ENCODE results near the gene ZNF469.
"Not testable (repeated sequence)": the region's sequence is repeated elsewhere in the genome, so short reads cannot be mapped to it uniquely, and the experiment has no call there.

The ZNF469 gene

GRCh38 chr16:88395669-88396584 is 13.2 kb downstream of the ZNF469 start:
- no peak for DNase-seq

- no peak for DNase-seq
These were observed 15.6 kb downstream of the ZNF469 start for GRCh38 chr16:88398170-88398873.

- DNase-seq: no peak
These were observed 16.1 kb downstream of the ZNF469 start for GRCh38 chr16:88398874-88399178.

DNA sequence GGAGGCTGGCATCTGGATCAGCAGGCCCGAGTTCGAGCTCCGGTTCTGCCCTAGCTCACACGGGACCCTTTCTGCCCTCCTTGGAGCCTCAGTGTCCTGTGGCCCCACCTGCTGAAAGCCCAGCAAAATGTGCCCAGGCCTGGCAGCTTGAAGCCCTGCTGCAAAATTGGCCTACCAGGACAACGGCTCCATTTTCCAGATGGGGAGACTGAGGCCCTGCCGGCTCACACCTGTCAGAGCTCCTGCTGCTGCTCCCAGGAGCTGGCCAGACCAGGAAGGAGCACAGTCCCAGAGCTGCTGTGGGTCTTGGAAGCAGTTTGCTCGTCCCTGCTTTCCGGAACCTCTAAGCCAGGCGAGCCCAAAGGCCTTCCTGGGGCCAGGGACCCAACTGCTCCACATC is 17.4 kb downstream of the ZNF469 start:
- no peak for DNase-seq

DNA sequence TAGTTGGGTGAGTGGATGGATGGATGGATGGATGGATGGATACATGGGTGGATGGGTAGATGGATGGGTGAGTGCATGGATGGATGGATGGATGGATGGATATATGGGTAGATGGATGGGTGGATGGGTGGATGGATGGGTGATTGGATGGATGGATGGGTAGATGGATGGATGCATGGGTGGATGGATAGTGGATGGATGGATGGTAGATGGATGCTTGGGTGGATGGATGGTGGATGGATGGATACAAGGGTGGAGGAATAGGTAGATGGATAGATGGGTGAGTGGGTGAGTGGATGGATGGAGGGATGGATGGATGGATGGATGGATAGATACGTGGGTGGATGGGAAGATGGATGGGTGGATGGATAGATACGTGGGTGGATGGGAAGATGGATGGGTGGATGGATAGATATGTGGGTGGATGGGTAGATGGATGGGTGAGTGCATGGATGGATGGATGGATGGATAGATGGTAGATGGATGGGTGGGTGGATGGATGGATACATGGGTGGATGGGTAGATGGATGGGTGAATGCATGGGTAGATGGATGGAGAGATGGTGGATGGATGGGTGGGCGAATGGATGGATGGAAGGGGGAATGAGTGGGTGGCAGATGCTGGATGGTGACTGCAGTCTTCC is 19.0 kb downstream of the ZNF469 start:
- DNase-seq: no peak

GRCh38 chr16:88402551-88403240 is 19.9 kb downstream of the ZNF469 start:
- no peak for DNase-seq

GRCh38 chr16:88403794-88404581 is 21.2 kb downstream of the ZNF469 start:
- DNase-seq: no peak

DNA sequence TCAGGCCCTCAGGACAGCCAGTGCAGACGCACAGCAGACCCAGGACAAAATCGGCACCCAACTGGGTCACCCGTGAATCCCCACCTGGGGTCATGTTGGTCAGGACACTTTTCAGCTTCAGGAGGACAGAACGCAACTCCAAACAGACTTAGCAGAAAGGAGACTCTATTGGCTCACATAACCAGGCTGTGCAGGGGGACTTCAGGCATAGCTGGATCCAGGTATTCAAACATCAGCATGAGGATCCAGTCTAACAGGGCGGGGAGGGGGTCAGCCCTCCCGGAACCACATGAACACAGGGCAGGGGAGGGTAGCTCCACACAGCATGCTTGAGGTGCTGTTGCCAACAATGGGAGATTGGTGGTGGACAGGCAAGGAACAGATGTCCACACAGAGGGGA is 22.0 kb downstream of the ZNF469 start:
- DNase-seq: no peak

DNA sequence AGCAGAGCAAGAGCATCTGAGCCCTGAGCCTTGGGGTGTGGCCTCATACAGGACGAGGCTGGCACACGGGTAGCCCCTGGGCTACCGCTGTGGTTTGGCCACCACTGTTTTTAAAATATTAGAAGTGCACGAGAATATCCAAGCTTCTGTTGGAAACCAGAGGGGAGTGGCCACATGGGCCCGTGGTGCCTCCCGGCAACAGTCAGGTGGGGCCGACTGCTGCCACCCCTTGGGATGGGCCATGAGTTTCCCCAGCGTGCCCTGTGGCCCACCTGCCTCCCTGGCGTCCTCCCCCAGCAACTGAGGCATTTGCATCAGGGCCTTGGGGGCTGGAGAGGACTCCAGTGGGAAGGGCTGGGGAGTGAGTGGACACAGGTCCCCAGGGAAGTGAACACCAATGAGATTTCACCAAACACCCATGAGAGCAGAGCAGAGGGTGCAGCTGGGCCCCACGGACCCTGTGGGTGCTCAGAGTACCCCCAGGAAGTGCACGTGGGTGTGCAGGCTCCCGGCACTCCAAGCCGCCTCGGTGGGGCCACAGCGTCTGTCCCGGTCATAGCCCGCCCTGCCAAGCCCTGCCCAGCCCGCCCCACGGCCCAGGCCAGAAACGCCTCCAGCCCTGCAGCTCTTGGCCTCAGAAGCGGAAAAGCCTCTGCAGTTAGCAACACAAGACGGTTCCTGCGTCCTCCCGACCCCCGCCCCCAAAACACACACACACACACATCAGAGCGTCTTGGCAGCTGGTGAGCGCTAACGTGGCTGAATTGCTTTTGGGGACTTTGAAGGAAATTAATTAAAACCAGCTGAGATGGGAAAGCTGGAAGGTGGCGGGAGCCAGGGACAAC is 22.7 kb downstream of the ZNF469 start:
- no peak for DNase-seq

DNA sequence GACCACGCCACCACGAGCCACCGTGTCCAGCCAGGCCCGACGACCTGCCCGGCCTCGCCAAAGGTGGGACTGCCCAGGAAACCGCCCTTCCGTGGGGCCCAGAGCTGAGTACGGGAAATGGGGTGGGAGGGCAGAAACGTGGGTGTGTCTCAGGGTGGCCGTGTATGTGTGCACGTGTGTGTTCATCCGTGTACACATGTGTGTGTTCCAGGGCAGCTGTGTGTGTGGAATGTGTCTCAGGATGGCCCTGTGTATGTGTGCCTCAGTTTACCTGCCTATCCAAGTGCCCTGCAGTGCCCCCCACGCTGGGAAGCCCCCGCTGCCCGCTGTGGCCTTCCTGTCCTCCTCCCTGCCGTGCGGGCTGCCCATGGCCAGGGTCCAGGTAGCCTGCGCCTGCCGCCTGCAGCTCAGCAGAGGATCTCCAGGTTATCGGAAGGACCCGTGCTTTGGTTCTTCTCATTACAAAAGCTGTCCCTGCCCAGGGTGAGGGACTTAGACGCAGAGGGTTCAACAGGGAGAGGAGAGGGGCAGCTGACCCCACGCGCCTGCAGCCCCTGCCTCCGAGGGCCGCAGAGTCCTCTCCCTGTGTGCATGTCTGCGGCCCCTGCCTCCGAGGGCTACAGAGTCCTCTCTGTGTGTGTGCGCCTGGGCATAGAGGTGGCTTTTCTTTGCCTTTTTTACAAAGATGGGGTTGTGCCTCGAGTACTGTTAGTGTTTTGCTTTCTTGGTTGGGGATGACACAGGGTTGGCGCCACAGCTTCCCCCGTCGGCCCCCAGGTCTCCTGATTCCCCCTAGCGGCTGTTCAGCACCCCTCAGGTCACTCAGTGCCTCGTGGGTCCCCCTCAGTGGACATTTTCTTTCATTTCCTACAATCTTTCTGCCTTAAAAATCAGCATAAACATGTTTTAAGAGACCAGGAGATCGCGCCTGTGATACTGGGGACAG is 23.6 kb downstream of the ZNF469 start:
- no peak for DNase-seq

DNA sequence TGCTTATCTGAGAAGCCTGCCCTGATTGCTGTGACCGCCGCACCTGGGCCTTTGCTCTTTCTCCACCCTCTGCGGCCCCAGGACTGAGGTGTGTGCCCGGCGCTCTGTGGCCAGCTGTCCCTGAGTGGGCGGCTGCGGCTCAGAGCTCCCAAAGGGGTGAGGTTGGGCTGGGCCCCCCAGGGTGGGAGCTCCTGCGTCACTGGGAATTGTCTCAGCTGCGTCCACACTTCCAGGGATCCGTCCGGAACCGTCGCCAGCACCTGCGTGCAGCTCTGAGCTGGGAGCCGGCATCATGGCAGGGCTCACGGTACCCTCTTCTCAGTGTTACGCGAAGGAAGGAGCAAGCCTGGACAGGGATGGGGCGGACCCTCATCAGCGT is 24.3 kb downstream of the ZNF469 start:
- no peak for DNase-seq

DNA sequence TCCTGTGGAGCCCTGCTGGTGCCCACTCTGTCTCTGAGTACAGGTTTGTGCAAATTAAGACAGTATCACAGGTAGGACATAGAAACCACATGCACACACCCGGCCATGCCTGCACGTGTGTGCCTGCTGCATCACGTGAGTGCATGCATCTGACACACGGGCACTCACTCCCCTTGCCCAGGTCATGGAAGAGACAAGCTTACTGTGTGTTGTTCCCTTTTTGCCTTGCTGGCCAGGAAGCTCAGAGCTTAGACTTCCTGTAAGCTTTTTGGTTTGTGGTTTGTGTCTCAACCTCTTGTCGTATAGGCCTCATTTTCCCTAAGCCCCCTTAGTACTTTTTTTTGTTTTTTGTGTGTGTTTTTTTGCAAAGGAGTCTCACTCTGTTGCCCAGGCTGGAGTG is 25.0 kb downstream of the ZNF469 start:
- DNase-seq: no peak

DNA sequence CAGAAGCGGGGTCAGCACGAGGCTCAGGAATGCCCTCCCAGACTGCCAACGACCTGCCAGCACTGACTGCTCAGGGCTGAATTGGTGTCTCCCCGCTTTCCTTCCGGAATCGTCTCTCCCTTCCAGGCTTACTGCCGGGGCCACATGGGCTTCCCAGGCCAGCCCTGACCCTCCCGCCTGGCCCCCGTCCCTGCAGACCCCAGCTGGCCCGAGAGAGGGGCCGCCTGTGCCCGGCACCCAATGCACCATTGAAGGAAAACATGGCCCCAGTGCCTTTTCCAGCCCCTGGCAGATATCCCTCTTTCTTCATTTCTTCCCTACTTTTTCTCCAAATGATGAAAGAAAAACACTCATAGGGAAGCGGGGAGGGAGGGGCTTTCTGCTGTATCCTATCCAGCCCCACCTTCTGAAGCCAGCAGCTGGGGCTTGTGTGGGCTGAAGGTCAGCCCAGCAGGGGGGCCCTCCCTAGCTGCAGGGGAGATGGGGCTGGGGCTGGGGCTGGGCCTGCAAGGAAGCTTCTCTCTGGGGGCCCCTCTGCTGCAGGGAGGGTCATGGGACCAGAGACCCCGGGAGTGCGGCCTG is 25.9 kb downstream of the ZNF469 start:
- DNase-seq: no peak

DNA sequence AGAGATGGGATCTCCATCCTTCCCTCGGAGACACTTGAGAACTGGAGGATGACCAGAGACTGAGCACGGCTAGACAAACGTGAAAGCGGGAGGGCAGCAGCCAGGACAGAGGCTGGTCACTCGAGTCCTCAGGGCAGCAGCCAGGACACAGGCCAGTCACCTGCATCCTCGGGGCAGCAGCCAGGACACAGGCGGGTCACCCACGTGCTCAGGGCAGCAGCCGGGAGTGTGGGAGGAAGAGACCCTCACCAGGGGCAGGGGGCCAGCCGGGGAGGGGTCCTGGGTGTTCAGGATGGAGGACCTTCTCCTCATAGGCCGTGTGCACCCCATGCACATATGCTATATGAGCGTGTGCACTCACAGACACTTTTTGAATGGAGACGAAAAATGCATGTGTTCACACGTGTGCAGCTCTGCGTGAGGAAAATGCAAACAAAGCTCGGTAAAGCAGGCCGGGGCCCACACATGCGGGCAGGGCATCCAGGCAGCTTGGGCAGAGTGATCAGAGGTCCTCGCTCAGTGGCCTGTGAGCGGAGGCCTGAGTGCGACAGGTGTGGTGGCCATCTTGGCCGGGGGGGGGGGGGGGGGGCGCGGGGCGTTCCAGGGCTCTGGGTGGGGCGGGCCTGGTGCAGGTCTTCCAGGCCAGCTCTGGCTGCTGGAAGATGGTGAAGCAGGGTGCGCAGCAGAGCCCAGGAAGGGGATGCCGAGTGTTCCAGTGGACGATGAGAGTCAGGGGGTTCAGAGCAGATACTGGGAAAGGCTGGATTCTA is 26.7 kb downstream of the ZNF469 start:
- no peak for DNase-seq

GRCh38 chr16:88410297-88410968 is 27.7 kb downstream of the ZNF469 start:
- DNase-seq: not testable (repeated sequence)

DNA sequence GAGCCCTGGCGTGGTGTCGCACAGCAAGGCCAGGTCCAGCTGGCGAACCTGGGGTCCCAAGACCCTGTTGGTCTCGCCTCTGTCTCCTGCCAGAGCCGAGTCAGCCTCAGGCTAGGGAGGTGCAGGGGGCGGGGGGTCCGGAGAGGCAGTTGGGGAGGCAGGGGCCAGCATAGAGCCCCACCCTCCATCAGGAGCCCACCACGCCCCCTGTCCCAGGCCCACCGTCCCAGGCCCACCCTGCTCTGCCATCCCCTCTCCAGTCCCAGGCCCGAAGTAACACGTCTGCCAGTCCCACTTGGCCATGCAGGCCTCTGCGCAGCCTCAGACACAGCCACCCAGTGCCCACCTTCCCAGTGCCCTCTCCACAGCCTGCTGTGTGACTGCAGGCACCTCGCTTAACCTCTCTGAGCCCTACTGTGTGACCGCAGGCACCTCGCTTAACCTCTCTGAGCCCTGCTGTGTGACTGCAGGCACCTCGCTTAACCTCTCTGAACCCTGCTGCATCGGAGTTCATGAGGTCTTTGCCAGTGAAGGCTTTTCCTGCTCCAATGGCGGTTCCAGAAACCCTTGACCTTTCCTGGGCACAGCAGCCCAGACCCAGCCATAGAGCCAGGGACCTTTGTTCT is 29.3 kb downstream of the ZNF469 start:
- no peak for DNase-seq

DNA sequence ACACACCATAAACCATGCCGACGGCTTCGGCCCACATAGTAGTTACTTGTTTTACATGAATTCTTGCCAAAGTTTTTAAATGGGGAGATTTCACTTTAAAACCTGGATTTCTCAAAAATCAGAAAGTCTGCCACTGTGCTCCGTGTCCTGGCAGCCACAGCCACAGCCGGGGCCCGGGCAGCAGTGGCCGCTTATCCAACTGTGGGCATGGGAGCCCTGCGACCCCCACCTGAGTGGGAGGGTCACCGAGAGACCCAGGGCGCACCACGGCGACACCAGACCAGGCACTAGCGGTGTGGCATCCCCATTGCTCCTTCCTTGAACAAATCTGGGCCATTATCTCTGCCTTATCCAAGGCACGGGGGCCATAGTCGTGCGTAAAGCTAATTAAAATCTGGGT is 30.0 kb downstream of the ZNF469 start:
- DNase-seq: no peak

DNA sequence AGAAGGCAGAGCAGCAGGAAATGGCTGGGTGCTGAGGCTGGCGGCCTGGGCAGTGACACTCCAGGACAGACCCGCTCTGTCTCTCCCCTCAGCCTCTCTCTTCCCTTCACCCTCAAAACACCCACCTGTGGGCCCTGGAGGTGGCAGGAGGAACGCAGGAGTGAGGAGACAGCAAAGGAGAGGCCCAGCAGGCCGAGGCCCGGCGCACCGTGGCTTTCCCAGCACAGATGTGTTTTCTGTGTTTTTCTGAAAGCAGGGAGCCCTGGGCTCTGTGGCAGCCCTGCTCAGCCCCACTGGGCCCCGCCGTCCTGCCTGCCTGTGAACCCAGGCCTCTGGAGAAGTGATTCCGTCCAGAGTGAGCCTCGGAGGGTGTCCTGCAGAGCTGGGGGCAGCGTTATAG is 30.5 kb downstream of the ZNF469 start:
- DNase-seq: no peak

Measured in NCI-H1417 (cell line).